NCI-H2029 treated with DMSO at 0.1 percent for 48 hours (cell line): Measurements from ENCODE around the gene UBE2O.

ENCODE experiments used
- DNase-seq: peaks from one replicate; lab custom pipeline; 2025; lab: John Stamatoyannopoulos, UW

Gene UBE2O

DNA sequence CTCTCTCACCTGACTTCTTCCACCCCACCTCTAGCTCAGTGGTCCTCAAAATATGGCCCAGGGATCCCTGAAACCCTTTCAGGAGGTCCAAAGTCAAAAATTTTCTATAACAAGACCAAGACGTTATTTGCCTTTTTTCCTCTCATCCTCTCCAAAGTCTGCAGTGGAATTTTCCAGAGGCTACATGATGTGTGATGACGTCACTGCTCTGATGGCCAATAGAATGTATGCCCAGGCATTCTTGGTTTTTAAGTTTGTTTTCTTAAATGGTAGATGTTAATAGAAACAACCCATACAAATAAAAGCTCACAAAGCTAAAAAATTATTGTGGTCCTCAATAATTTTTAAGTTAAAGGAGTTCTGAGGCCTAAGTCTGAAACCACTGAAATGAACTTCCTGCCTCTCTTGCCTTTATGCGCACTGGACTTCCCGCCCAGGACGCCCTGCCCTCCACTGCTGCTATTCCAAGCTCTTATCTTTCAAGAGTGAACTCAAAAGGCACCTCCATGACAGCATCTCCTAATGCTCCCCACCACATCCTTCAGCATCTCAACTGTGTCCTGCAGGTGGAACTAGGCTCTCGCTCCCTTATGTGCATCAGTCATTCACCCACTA lies 13.5 kb downstream of the UBE2O start:
- DNase-seq: no peak

DNA sequence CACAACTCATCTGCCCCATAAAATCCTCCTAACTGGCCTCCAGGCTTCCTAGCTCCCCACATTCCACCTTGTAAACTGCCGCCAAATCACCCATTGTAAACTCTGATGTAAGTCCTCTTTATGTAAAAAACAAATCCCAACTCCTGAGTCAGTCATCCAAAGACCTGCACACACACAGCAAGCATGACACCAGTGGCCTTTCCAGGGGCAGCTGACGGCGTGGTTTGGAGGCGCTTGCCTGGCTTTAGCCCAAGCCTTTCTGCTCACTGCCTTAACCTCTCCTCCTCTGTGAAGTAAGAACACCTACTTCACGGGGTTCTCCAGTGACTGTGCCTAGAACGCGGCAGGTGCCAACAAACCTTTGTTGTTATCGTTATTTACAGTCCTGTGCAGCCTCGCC lies 14.0 kb downstream of the UBE2O start:
- no peak for DNase-seq

DNA sequence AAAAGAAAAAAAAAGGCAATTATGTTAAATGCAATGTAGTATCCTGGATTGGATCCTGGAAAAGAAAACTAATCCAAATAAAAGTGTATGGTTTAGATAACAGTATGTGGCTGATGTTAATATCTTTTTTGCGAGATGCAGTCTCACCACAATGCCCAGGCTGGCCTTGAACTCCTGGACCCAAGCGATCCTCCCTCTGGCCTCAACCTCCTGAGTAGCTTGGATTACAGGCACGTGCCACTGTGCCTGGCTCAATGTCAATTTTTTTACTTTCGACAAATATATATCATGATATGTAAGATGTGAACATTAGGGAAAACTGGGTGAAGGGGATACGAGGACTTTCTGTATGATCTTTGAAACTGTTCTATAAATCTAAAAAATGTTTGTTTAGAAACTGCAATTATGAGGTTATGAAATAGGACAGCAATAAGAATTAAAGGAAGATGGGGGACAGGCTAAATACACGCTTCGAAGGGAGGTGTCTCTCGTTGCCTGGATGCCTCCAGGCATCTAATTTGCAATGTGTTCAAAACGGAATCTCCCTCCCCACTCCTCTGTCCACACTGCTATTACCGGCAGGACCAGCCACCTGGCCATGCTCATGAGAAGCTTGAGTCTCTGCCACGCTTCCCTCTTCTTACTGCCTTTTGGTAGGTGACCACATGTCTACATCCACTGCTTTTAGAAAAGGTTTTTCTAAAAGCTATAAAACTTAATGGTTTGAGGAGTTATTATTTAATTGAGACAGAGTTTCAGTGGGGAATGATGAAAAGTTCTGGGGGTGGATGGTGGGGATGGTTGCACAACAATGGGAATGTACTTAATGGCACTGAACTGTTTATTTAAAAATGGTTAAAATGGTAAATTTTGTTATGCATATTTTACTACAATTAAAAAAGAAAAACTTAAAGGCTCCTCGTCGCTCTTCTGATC lies 15.2 kb downstream of the UBE2O start:
- DNase-seq: no peak

DNA sequence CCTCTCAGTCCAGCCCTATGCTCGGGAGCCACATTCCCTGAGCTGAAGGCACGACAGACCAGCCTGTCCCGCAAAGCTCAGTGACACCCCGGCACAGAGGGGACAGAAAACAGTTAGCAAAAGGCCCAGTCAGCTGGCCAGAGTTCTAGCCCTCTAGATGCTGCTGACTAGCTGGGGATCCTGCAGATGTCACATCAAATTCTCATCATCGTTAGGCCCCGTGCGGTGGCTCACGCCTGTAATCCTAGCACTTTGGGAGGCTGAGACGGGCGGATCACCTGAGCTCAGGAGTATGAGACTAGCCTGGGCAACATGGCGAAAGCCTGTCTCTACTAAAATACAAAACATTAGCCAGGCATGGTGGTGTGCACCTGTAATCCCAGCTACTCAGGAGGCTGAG lies 17.2 kb downstream of the UBE2O start:
- no peak for DNase-seq

DNA sequence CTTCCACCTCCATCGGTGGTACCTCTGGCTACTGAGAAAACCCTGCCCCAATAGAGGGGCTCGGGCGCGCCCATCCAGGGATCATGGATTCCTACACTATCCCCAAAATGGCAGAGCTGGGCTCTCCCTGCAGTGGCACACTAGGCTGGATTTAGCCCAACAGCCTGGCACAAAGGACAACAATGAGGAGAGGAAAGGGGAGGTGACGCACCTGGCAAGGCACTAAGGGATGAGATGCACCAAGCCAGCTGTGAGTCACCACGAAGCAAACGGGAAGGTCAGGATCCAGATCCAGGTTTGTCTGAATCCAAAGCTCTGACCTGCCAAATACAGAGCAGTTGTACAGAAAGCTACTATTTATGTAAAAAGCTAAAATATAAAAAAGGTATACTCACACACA lies 18.1 kb downstream of the UBE2O start:
- no peak for DNase-seq

DNA sequence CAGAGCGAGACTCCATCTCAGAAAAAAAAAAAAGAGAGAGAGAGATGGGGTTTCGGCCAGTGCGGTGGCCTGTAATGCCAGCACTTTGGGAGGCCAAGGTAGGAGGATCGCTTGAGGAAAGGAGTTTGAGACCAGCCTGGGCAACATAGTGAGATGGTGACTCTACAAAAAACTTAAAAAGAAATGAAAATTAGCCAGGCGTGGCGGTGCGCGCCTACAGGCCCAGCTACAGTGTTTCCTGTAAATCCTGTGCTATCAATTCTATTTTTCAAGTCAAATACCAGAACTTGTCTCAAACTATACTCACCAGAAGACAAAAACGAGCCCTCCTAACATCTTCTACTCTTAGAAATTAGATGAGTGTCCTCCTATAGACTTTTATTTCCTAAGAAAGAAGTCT lies 19.3 kb downstream of the UBE2O start:
- no peak for DNase-seq

DNA sequence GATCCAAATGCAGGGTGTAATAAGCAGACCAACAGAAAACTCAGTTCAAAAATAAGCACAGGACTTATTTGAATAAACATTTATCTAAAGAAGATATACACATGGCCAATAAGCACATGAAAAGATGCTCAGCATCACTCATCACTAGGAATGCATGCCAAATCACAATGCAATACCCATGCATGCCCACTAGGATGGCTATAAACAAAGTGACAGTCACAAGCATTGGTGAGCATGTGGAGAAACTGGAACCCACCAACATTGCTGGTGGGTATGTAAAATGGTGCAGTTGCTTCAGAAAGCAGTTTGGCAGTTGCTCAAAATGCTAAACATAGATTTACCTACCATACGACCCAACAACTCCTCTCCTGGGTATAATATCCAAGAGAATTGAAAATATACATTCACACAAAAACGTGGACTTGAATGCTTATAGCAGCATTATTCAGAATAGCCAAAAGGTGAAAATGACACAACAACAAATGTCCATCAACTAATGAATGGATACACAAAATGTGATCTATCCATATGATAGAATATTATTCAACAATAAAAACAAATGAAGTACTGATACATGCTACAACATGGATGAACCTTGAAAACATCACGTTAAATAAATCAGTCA lies 20.1 kb downstream of the UBE2O start:
- no peak for DNase-seq

DNA sequence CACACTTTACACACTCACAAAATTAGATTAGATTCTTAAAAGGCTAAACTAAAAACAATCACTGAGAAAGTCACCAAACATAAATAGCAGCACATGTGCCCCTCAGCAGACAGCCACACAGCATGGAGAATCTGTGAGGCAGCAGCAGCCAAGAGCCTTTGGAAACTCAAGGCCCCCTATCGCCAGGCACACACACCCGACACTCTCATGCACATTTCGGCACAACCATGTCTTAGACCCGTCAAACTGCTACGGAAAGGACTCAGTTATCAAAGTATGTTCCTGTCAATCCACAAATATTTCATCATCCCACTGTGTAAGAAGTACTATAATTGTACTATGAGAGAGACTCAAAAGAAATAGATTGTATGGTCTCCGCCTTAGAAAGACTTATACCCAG lies 20.9 kb downstream of the UBE2O start:
- DNase-seq: no peak

DNA sequence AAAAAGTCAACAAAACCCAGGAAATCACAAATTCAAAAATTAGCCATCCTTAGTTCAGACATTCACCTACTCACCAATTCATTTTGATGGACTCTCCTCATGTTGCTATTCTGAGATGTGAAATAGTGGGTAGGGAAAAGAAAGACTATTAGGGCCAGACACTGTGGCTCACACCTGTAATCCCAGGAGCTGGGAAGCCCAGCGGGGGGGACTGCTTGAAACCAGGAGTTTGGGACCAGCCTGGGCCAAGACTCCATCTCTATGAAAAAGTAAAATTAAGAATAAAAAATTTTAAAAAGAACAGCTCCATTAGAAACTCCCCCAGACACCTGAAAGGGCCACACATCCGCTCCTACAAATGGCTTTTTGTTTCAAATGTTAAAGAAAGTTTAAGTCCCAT lies 21.4 kb downstream of the UBE2O start:
- DNase-seq: no peak

DNA sequence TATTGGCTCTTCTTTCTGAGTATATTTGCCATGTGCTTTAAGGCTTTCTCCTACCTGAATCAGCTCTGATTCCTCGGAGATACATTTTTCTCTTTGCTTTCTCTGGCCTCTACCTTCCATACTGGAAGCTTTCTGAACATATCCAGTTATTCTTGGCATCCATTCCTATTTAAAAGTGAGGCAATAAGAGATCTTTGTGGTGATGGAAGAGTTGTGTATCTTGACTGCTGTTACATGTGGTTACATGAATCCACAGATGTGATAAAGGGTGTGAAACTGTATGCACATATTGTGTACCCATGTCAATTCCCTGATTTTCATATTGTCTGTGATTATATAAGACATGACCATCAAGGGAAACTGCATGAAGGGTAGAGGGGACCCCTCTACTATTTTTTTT lies 24.4 kb downstream of the UBE2O start:
- no peak for DNase-seq

DNA sequence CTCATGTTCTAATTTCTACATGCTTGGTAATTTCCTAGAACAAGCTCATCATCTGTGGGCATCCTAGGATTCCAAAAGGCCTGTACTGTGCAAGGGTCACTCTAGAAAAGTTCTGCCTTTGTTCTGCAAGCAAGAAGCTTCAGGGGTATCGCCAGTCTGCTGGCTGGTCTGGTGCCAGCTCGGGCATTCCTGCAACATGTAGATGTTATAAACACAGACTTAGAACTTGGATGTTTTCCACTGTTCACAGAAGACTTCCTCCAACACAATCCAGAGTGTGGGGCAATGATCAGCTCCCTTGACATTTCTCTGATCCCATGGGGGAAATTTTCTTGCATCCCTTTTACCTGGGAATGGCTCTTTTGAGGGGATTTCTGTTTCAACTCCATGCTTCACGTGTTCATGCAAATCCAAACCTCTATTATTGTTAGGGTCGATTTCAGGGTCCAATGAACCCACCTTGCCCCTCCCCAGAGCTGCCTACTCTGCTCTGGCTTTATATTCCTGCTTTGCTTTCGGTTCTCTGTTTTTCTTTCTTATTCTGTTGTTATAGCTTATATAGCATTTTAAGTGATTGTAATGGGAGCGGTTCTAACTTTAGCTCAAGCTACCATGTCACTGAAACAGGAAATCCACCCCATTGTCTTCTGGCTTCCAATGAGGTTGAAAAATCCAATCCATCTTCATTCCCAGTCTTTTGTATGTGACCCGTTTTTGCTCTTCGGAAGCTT lies 25.3 kb downstream of the UBE2O start:
- no peak for DNase-seq

DNA sequence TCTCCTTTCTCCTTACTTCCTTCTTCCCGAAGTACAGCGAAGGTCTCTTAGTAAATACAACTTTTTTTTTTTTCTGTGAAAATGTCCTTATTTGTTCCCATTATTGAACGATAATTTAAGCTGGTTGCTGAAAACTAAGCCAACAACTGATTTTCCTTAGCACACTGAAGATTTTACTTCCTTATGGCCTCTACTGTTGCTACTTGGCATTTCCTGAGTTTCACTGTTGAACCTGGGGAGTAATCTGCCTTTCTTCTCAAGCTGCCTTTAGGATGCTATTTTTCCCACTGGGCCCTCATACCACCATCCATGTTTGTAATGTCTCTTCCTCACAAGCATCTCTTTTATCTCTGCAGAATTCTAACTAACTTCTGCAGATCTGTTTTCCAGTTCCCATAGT lies 26.1 kb downstream of the UBE2O start:
- no peak for DNase-seq

DNA sequence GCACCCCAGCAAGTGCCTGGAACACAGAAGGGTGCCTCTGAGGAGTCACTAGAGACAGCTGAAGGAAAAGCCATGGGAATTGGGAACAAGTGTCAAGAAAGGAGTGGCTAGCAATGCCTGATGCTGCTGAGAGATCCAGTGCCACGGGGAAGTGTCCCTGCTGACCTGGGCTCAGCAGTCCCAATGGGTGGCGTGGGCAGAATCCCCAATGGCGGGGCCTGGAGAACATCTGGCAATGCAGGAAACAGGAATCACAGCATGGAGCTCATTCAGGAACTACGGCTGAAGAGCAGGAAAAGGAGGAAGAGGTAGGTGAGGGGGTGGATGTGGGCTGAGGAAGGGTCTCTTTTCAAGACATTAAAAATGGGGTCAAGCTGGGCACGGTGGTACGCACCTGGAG lies 30.1 kb downstream of the UBE2O start:
- no peak for DNase-seq

DNA sequence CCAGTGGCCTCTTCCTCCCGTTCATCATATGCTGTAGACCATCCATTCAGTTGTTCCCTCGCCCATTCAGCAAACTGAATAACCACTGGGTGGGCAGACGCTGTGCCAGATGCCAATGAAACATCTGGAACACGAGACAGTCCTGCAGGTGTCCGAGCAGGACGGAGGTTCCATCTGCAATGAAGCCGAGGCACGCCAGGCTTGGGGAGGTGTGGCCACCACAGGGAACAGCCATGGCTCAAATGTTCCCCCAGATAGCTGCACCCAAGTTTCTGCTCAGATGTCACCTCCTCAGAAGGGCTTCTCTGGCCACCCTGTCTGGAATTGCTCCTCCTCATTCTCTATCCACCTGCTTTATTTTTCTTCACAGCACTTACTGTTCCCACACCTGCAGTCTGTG lies 30.5 kb downstream of the UBE2O start:
- DNase-seq: no peak

DNA sequence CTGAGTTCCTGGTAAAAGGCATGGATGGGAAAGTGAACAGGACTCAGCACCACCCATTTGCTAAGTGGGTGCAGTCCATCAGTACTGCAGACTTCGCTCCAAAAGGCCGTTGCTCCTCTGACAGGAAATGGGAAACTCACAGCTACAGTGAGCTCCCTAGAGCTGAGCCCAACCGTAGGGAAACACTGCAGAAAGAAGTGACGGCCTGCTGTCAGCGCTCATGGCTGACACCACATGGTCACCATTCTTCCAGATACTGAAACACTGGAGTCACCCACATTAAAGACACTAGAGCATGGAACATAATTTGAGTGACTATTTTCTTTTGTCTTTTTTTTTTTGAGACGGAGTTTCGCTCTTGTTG lies 31.9 kb downstream of the UBE2O start:
- DNase-seq: no peak

DNA sequence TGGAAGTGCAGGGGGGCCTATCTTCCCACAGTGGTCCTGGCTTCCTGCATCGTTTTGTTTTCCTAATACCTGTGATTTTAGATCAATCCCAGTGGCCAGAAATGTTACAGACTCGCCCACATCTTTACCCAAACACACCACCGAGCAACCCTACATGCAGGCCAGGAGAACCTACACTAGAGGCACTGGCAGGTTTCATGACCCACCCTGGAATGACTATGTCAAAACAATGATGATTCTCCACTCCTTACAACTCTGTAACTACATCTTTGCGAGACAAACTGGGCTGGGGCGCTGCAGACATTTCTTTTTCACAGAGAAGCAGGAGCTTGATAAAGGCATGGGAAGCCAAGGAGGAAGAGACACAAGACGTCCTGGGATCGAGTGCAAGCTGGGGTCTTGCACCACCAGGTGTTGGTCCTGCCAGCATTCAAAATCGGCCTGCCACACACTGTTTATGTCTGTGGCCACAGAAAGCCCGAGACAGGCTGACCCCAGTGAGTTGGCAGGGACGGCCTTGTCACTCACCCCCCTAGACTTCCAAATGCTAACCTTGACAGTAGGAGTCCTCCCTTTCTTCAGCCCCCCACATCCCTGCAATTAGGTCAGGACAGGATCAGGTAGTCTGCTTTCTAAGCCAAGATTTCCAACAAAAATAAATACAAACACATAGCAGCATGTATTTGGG lies 32.5 kb downstream of the UBE2O start:
- no peak for DNase-seq

DNA sequence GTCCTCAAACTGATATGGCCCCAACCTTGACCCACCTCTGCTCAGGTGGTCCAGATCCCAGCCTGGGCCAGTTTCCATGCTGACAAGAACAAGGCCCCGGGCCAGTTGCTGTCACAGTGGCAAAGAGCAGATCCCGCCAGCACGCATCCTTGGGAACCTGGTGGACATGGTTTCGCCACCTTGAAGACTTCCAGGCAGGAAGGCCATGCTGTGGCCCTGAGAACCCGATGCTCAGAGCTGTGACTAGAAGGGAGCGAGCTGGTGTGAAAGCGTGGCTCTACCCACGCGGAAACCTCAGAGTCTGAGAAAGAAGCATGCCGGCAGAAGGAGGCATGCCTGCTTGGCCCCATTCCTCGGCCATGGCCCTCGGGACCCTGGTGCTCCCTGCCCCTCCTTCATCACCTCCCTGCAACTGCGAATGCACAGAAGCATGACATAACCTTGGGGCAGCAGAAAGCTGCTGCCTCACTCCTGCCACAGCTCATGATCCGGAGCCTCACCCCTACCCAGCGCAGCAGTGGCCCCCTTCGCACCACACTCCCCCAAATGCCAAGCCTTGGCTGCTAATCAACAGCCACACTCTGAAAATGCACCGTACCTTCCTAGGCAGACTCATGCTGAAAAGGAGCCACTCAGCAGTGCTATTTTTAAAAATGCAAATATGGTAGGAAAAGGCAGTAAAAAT lies 33.2 kb downstream of the UBE2O start:
- DNase-seq: no peak

DNA sequence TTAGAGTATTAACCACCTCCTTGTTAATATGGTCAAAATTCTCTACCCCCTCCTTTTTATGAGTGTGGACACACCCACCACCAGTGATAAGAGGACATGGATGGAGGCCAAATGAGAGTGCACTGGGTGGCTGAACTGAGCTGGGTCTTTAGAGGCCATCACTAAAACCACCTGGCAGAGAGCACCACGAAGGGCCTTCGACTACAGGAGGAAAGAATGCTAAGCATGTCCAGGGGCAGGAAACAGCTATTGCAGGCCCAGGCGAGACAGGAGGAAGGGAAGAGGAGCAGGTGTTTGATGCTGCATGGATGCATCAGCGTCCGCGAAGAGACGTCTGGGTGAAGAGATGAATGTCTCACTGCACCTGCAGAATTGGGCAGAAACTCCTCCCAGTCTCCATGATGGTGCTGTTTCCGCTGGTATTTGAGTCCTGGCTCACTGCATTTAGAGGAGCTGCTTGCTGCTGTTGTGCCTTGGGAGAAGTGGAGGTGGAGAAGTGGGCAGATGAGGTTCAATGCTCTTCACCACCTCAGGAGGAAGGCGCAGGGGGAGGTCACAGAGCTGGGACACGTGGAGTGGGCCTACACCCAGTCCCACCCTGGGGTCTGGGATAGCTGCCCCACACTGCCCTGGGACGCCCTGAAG lies 35.3 kb downstream of the UBE2O start:
- peak; percentile 38 for DNase-seq

DNA sequence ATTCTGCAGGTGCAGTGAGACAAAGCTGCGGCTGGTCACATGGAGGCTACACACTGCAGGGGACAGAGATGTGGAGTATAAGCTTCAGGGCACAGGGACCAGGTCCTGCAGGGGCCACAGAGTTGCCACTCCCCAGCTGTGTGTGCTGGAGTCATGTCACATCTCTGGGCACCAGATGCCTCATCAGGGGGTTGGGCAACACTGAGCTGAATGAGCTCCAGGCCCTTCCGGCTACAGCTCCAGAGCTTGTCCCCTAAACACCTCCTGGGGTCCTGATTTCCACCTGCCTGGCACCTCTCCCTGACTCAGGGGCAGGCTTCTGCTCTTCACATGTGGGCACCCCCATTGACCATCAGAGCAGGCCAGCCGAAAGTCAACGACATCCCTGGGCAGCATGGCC lies 36.1 kb downstream of the UBE2O start:
- no peak for DNase-seq

DNA sequence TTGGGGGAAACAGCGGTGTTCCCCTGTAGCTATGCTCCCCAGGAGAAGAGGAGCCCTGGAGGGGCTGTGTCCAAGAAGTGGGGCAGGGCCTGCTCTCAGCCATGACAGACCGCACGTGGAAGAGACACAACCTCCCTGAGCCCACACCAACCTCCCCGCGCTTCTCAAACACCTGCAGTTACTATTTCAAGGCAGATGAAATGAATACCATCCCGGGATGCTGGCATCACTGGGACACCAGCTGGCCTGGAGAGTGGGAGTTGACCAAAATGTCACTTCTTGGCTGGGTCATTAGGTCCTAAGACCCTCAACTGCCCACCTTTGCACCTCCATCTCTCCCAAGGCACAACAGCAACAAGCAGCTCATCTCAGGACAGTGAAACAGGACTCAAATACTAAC lies 36.5 kb downstream of the UBE2O start:
- no peak for DNase-seq

DNA sequence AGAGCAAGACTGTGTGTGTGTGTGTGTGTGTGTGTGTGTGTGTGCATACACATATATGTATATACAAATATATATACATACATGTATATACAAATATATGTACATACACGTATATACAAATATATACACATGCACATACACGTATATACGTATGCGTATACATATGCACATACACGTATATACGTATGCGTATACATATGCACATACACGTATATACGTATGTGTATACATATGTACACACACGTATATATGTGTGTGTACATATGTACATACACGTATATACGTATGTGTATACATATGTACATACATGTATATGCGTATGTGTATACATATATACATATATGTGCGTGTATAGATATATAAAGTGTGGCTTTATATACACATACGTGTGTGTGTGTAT lies 37.2 kb downstream of the UBE2O start:
- DNase-seq: no peak
